Limb (tissue), 2 donors: ENCODE data around the gene ABCC4.
"Not testable (repeated sequence)": the region's sequence is repeated elsewhere in the genome, so short reads cannot be mapped to it uniquely, and the experiment has no call there.

Experiments used
- DNase-seq, 2 donors: peaks; one replicate each; pipeline ENCODE4 v3.0.0-alpha.2; 2016; ENCODE audit errors: extremely low spot score in 2 of 2

The ABCC4 gene

GRCh38 chr13:95229855-95230254 is 71.4 kb downstream of the ABCC4 start:
- no peak for DNase-seq

- no peak for DNase-seq
Observed at GRCh38 chr13:95228130-95228529, 73.1 kb downstream of the ABCC4 start.

- no peak for DNase-seq
Observed at GRCh38 chr13:95226932-95227695, 74.1 kb downstream of the ABCC4 start.

- DNase-seq, result no peak
Observed at GRCh38 chr13:95226476-95226875, 74.8 kb downstream of the ABCC4 start.

GRCh38 chr13:95226050-95226449 is 75.2 kb downstream of the ABCC4 start:
- no peak for DNase-seq

GRCh38 chr13:95224064-95224463 is 77.2 kb downstream of the ABCC4 start:
- no peak for DNase-seq

GRCh38 chr13:95222733-95223018 is 78.6 kb downstream of the ABCC4 start:
- DNase-seq, result no peak

GRCh38 chr13:95221971-95222732 is 79.1 kb downstream of the ABCC4 start:
- DNase-seq, result no peak

GRCh38 chr13:95220611-95221010 is 80.6 kb downstream of the ABCC4 start:
- no peak for DNase-seq

- DNase-seq, result no peak
Observed at GRCh38 chr13:95217920-95218830, 83.1 kb downstream of the ABCC4 start.

- no peak for DNase-seq
Observed at GRCh38 chr13:95216182-95216581, 85.1 kb downstream of the ABCC4 start.

- no peak for DNase-seq
Observed at GRCh38 chr13:95212983-95213850, 88.0 kb downstream of the ABCC4 start.

- DNase-seq, result no peak
Observed at GRCh38 chr13:95209109-95209508, 92.1 kb downstream of the ABCC4 start.

GRCh38 chr13:95207769-95208366 is 93.4 kb downstream of the ABCC4 start:
- no peak for DNase-seq

- DNase-seq, result no peak
Observed at GRCh38 chr13:95206116-95206515, 95.1 kb downstream of the ABCC4 start.

- no peak for DNase-seq
Observed at GRCh38 chr13:95204231-95204765, 97.0 kb downstream of the ABCC4 start.

- DNase-seq, result no peak
Observed at GRCh38 chr13:95201814-95202651, 99.2 kb downstream of the ABCC4 start.

- not testable (repeated sequence) for DNase-seq
Observed at GRCh38 chr13:95200386-95200957, 100.8 kb downstream of the ABCC4 start.

GRCh38 chr13:95199896-95200295 is 101.4 kb downstream of the ABCC4 start:
- no peak for DNase-seq
